ENCODE measurements around the gene IL1A.

Gene IL1A

GRCh38 chr2:112762276-112762675 lies 22.0 kb downstream of the IL1A start:
- DNase-seq (ENCODE audit: low spot score): no peak

- no peak for DNase-seq (ENCODE audit: low spot score)
Observed at GRCh38 chr2:112760149-112760548, 24.1 kb downstream of the IL1A start.

- no peak for DNase-seq (ENCODE audit: low spot score)
Observed at GRCh38 chr2:112758711-112759110, 25.6 kb downstream of the IL1A start.

GRCh38 chr2:112757265-112757664 lies 27.0 kb downstream of the IL1A start:
- no peak for DNase-seq (ENCODE audit: low spot score)

- no peak for DNase-seq (ENCODE audit: low spot score)
Observed at GRCh38 chr2:112756207-112756606, 28.1 kb downstream of the IL1A start.

- DNase-seq (ENCODE audit: low spot score): no peak
Observed at GRCh38 chr2:112755444-112755843, 28.8 kb downstream of the IL1A start.

GRCh38 chr2:112754564-112754963 lies 29.7 kb downstream of the IL1A start:
- no peak for DNase-seq (ENCODE audit: low spot score)

- DNase-seq (ENCODE audit: low spot score): no peak
Observed at GRCh38 chr2:112752667-112753066, 31.6 kb downstream of the IL1A start.

- no peak for DNase-seq (ENCODE audit: low spot score)
Observed at GRCh38 chr2:112751451-112752197, 32.7 kb downstream of the IL1A start.

GRCh38 chr2:112750560-112750843 lies 33.8 kb downstream of the IL1A start:
- DNase-seq (ENCODE audit: low spot score): no peak

- DNase-seq (ENCODE audit: low spot score): peak; percentile 86
Observed at GRCh38 chr2:112749755-112750559, 34.3 kb downstream of the IL1A start.

- no peak for DNase-seq (ENCODE audit: low spot score)
Observed at GRCh38 chr2:112740527-112740926, 43.8 kb downstream of the IL1A start.

- DNase-seq (ENCODE audit: low spot score): no peak
Observed at GRCh38 chr2:112737542-112738232, 46.6 kb downstream of the IL1A start.

GRCh38 chr2:112733871-112734270 lies 50.4 kb downstream of the IL1A start:
- DNase-seq (ENCODE audit: low spot score): no peak

- no peak for DNase-seq (ENCODE audit: low spot score)
Observed at GRCh38 chr2:112733456-112733855, 50.8 kb downstream of the IL1A start.

- DNase-seq (ENCODE audit: low spot score): no peak
Observed at GRCh38 chr2:112731479-112731878, 52.8 kb downstream of the IL1A start.

- no peak for DNase-seq (ENCODE audit: low spot score)
Observed at GRCh38 chr2:112730791-112731190, 53.5 kb downstream of the IL1A start.

GRCh38 chr2:112730216-112730615 lies 54.1 kb downstream of the IL1A start:
- DNase-seq (ENCODE audit: low spot score): no peak

- no peak for DNase-seq (ENCODE audit: low spot score)
Observed at GRCh38 chr2:112728378-112729175, 55.7 kb downstream of the IL1A start.

- no peak for DNase-seq (ENCODE audit: low spot score)
Observed at GRCh38 chr2:112728029-112728362, 56.3 kb downstream of the IL1A start.

GRCh38 chr2:112727276-112728028 lies 56.8 kb downstream of the IL1A start:
- DNase-seq (ENCODE audit: low spot score): no peak
